ENCODE results near the gene BEST2.

The BEST2 gene

GRCh38 chr19:12767666-12768065, 16.1 kb downstream of the BEST2 start:
- no peak for FAIRE-seq
- no peak for DNase-seq (ENCODE audit: low spot score)

DNA sequence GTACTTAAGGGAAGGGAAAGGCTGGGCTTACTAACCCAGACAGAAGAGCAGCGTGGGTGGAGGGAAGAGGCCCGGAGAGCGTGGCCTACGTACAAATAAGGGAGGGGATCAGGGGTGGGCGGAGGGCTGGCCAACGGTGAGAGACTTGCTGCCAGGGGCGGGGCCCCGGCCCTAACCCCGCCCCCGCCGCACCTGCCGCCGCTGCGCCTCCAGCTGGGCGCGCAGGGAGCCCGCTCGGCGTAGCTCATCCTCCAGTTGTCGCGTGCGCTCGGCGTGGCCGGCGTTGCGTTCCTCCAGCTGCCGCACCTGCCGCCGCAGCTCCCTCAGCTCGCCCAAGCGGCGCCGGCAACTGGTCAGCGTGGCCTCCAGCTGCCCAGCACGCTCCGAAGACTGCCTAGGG, 18.1 kb downstream of the BEST2 start:
- FAIRE-seq (no peak), DNase-seq (ENCODE audit: low spot score) (no peak)

DNA sequence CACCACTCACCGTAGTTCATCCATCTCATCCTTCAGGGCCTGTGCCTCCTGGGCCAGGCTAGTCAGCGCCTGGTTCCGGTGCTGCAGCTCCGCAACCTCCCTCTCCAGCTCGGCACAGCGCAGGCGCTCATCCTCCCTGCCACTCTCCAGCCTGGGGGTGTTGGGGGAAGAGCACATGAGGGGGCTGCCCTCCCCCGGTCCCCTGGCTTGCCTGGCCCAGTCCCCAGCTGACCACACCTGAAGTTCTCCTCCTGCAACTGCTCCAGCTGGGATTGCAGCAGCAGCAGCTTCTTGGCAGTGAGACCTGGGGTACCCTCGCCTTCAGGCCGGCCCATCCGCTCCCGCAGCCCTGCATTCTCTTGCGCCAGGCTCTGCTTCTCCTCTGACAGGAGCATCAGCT, 19.3 kb downstream of the BEST2 start:
- DNase-seq (ENCODE audit: low spot score) (no peak), FAIRE-seq (no peak)

GRCh38 chr19:12772323-12772722, 20.7 kb downstream of the BEST2 start:
- FAIRE-seq (no peak), DNase-seq (ENCODE audit: low spot score) (no peak)

- FAIRE-seq (no peak), DNase-seq (ENCODE audit: low spot score) (no peak)
Measured at GRCh38 chr19:12773571-12773970, 22.0 kb downstream of the BEST2 start.

DNA sequence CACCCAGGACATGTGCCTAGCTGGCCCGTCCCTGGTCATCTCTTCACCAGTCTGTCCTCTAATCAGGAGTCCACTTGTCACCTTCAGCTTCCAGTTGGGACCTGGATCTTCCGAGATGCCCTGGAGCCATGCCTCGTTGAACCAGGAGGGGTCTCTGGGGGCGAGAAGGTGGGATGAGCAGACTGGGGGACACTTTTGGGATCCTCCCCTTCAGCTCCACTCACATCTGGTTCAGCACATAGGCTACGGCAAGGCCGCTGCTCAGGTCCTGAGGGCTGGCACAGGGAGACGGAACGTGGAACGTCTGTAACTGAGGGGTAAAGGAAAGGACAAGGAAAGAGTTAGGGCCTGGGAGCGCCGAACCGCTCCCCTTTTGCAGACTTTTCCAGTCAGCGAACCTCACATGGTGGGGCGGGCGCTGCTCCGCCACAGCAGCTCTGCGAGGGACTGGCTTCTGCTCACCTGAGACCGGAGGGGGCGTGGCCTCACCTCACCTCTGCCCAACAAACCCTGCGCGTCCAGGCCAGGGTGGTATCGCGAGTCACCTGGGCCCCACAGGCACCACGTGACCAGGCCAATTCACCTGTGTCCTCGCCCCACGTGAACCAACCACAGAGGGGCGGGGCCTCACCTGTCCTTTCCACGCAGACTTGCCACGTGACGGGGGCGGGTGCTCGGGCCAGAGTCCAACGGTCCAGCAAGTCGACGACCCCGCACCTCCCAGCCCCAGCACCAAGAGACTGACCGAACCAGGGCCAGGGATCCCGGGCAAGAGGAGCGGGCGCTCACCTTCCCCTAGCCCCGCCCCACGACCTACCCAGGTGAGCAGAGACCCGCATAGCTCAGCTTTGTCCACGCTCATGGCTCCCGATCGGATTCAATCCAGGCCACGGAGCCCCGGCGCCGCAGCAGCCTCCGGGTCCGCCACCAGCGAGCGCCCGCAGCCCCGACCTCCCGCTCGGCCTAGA, 23.3 kb downstream of the BEST2 start, which contains the start of gene HOOK2:
Gene HOOK2, minus strand, starts transcription at position 965 of the 968 bp plus-strand sequence. Its CDS starts 103 bp downstream, at position 862.
- no peak for FAIRE-seq

DNA sequence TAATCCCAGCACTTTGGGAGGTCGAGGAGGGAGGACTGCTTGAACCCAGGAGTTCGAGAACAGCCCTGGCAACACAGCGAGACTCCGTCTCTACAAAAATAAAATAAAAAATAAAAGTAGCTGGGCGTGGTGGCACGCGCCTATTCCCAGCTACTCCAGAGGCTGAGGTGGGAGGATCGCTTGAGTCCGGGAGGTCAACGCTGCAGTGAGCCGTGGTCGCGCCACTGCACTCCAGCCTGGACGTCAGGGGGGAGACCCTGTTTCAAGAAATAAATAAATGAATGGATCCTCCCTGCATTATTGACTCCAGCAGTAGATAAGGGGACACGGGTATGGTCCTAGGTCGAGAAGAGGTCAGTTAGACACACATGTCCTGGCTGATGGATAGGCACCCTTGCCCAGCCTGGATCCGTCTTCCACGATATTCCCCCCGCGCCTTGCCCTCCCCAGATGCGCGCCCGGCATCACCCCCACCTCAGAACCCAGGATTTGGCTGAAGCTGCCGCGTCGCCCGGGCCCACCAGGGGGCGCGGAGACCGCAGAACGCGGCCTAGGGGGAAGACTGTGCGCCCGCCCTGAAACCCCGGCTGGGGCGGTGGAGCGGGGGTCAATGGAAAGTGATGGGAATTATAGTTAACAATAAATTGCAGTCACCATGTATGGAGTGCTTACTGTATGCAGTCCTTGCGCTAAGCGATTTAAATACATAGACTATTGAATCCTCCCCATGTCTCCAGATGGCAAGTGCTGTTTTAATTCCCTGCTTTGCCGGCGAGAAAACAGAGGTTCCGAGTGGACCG, 25.8 kb downstream of the BEST2 start:
- DNase-seq (ENCODE audit: low spot score) (peak; percentile 59), FAIRE-seq (no peak)

More for the DNA sequence above, 23.3 kb downstream of the BEST2 start, which contains the start of gene HOOK2:
- no peak for DNase-seq (ENCODE audit: low spot score)

DNA sequence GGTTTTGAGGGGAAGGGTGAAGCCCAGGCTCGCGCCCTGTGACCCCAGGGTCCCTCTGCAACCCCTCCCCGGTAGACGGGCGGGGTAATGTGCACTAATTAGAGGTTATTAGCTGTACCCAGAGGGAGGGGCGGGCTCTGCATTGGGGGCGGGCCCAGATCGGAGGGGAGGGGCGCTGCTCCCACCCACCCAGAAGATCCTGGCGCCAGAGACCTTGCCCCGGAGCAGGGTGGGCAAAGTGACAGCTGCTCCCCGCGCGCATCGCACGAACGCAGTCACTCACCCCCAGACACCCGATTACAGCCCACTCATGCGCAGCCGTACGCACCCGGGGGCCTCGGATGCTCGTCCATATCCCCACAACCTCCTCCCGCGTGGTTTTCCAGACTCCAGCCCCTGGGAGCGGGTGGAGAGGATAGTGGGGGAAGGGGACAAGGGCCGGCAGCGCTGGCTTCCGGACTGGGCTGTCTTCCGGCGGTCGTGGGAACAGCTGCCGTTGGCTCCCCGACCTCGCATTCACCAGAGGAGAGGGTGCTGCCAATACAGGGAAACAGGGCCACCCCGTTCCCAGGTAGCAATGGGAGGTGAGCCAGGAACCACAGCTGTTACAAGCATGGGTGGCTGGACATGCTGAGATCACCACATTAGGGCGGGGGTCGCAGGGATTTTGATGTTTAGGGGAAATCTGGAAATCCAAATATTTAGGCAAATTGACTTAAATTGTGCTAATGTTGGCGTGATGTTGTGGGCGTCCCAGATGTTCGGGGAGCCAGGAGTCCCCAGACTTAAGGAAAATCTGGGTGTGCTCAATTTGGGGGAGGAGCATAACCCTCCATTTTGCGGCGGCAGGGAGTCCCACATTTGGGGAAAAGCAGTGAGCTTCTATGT, 26.7 kb downstream of the BEST2 start:
- FAIRE-seq (no peak), DNase-seq (ENCODE audit: low spot score) (peak; percentile 51)

DNA sequence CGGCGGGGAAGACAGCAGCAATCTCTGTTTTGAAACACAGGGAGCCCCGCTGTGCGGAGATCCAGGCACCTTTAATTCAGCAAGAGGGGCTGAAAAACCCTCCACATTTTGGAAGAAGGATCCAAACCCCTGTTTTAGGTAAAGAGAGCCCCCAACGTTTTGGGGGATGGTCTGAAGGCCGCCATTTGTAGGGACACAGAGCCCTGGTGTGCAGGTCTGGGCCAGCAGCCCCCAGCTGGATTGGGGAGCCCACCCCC, 27.2 kb downstream of the BEST2 start:
- FAIRE-seq (no peak), DNase-seq (ENCODE audit: low spot score) (no peak)

DNA sequence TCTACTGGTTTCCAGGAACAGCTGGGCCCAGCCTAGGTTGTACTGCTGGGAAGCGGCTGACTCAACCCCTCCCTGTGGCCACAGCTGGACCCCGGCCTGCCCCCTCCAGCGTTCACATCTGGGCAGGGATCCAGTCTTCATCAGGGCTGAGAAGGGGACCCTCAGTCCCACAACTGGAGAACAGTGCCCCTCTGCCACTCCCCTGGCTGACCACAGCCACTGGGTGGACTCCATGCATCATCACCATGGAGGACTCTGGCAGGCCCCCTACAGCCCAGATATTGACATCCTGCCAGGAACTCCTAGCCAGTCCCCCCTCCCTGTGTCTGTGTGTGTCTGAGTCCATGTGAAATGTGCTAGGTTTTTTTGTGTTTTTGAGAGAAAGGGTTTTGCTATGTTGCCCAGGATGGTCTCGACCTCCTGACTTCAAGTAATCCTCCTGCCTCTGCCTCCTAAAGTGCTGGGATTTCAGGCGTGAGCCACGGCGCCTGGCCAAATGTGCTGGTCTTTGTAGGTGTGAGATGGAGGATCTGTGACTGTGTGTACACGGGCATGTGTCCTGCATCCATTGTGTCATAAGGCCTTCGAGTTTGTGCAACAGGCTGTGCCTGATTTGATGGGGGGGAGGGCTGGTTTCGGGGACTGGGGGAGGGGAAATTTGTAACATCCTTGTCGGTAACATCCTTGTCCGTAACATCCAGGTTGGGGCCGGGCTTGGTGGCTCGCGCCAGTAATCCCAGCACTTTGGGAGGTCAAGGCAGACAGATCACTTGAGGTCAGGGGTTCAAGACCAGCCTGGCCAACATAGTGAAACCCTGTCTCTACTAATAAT, 27.8 kb downstream of the BEST2 start:
- DNase-seq (ENCODE audit: low spot score) = peak; percentile 70
- peak; percentile 33 for FAIRE-seq

DNA sequence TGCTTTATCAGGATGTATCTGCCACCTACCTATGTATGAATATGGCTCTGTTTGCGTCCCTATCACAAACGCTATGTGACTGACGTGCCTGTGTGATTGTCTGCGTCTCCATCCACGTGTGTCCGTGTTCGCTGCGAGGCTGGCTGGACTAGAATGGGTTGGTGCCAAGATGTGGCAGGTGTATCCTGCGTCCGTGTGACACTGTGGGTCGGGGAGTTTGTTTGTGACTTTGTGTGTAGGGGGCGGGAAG, 30.5 kb downstream of the BEST2 start:
- FAIRE-seq (no peak), DNase-seq (ENCODE audit: low spot score) (no peak)

GRCh38 chr19:12782424-12783290, 31.1 kb downstream of the BEST2 start:
- DNase-seq (ENCODE audit: low spot score) (peak; percentile 87), FAIRE-seq (no peak)

DNA sequence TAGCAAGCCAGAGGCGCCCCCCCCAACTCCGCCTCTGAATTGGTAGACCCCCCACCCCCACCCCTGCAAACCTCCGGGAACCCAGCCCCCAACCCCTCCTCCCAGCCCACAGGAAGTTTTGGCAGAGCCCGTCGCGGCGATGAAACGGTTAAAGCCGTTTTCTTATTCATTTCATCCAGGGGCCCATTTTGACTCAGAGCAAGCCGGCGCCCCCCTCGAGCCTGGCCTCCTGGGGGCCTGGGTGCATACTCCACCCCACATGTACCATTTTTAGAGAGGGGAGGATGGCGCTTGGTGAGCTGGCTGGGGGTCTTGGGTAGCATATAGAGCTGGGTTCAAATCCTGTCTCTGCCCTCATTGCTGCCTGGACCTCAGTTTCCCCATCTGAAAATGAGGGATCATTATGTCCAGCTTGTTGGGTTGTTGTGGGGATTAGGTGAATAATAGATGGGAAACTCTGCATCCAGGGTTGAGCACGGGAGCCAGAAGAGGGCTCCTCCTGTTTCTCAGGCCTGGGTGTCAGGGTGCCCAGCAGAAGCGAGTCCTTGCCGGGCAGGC, 31.8 kb downstream of the BEST2 start:
- FAIRE-seq = no peak
- no peak for DNase-seq (ENCODE audit: low spot score)

DNA sequence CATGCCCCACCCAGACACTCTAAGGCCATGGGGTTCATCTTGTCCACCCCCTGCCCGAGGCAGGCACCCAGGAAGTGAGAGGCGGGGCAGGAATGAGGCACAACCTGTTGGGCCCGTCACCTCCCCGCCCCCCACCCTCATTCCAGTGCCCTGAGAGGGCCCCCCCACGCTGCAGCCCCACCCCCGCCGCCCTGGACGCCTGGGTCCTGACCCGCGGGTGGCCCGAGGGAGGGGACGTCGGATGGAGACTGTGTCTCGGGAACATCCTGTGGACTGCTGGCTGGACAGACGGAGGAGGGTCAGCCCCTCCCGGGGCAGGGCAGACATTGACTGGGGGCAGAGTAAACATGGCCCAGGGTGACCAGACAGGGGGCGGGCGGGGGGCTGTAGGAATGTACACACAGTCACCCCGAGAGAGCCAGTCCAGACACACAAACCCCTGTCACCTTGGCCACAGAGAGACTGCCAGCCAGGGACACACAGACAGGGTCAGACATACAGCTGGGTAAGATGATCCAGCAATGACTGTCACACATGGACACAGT, 32.3 kb downstream of the BEST2 start:
- DNase-seq (ENCODE audit: low spot score) (peak; percentile 74), FAIRE-seq (no peak)

DNA sequence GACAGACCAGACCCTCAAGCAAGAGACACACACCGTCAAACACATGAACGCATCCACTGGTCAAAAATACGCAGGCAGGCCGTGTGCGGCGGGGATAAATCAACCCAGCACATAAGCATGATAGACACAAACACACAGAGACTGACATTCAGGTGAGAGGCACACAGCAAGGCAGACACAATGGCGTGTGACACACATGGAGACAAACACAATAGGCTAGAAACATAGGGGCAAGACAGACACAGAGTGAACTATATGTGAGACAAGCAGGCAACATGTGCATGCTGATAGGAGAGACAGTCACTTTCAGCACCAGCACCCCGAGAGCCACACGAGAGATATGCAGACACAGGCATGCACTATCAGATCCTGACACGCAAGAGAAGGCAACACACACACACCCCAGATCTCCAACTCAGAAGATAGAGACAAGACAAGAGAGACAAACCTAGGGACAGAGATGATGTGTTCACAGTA, 32.8 kb downstream of the BEST2 start:
- DNase-seq (ENCODE audit: low spot score) (no peak), FAIRE-seq (no peak)

DNA sequence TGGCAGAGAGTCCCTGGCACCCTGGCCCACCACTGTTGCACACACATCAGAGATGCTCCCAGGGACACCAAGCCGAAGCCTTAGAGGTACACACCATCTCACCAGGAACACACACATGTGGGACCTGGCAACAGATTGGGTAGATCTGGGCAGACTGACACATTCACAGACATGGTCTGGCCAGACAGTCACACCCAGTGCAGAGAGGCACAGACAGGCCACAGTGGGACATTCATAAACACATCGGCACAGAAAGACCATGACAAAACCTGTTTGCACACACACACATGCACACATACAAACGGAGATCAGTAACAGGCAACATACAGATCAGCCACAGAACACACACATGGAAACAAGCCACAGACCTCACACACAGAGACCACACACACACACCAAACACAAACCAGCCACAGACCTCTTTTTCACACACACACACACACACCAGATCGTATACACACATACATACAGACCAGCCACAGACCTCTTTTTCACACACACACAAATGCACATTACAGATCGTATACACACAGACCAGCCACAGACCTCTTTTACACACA, 33.4 kb downstream of the BEST2 start:
- DNase-seq (ENCODE audit: low spot score) (no peak), FAIRE-seq (no peak)

DNA sequence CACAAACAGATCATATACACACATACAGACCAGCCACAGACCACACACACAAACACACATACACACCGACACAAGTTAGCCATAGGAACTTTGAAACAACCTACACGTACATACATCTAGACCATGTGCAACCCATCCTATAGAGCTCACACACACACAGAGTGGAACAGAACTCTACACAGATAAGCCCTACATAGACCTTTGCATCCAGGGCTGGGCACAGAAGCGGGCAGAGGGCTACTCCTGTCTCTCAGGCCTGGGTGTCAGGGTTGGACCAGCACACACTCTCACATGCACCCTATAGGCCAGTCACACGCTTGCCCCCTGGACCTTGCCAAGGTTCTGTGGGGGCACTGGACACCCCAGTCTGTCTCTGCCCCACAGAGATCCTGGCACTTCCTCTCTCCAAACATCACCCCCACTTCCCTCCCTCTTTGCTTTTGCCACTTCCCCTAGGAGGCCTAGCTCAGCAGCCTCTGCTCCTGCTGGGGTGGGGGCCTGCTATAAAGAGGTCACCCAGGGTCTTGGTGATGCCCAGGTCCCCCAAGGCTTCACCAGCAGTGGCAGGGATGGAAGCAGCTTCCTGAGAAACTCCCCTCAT, 33.9 kb downstream of the BEST2 start:
- DNase-seq (ENCODE audit: low spot score) = no peak

GRCh38 chr19:12786141-12786870, 34.7 kb downstream of the BEST2 start:
- DNase-seq (ENCODE audit: low spot score) = no peak
- FAIRE-seq = no peak

More for the DNA sequence above, 33.9 kb downstream of the BEST2 start:
- FAIRE-seq = no peak
